K562 (cell line): ENCODE measurements around the gene DPH2. TPM values are rescaled to one million over a fixed set of nuclear protein-coding genes. Genes with fewer than 3 reads are reported as not detected.

Source experiments
- CBFA2T3 ChIP-seq: fragments of 450-650 bp; IDR thresholded peaks from 2 replicates; pipeline ENCODE4 v1.6.1; 2017
- EGR1 ChIP-seq: fragments of 450-650 bp; conservative IDR thresholded peaks from 2 replicates; pipeline ENCODE4 v1.6.1; 2017; ENCODE audit warnings: mild to moderate bottlenecking
- HDAC1 ChIP-seq, 2 experiments: fragments of 450-650 bp; IDR thresholded peaks; 2 replicates each; pipeline ENCODE4 v1.6.1; 2016 to 2017; ENCODE audit warnings: inconsistent platforms in 1 of 2, mild to moderate bottlenecking in 1 of 2, moderate library complexity in 1 of 2
- KLF16 ChIP-seq: IDR thresholded peaks from 2 replicates; pipeline ENCODE4 v1.6.1; 2016; ENCODE audit warnings: antibody characterized with exemption
- NEUROD1 ChIP-seq: fragments of 150-350 bp; IDR thresholded peaks from 2 replicates; pipeline ENCODE4 v1.6.1; 2014; ENCODE audit warnings: borderline replicate concordance, low read length, low read depth; ENCODE audit not compliant: partially characterized antibody
- SMARCA4 ChIP-seq: fragments of 450-650 bp; IDR thresholded peaks from 2 replicates; pipeline ENCODE4 v1.6.1; 2016
- SMARCB1 ChIP-seq: IDR thresholded peaks from 2 replicates; pipeline ENCODE4 v1.6.1; 2011; ENCODE audit warnings: improper control_type of control experiment, low read depth; ENCODE audit not compliant: insufficient read length
- TAL1 ChIP-seq: fragments of 450-650 bp; IDR thresholded peaks from 2 replicates; pipeline ENCODE4 v1.6.1; 2016; ENCODE audit warnings: mild to moderate bottlenecking
- TEAD4 ChIP-seq, 2 experiments: sonication (generic) in 1 of 2; formaldehyde crosslinking in 1 of 2; IDR thresholded peaks; 2 replicates each; pipeline versions ENCODE4 v1.6.1 to v1.8.0; 2012 to 2022; ENCODE audit warnings: borderline replicate concordance in 1 of 2, inconsistent platforms in 1 of 2, low read length in 1 of 2, mild to moderate bottlenecking in 1 of 2, missing genetic modification reagents in 1 of 2
- TFAM ChIP-seq: fragments of 250-450 bp; sonication (Bioruptor Pico); conservative IDR thresholded peaks from 2 replicates; pipeline ENCODE4 v1.5.0; 2021; ENCODE audit warnings: mild to moderate bottlenecking, moderate library complexity
- YY1 ChIP-seq, 3 experiments: IDR thresholded peaks; 2 replicates each; pipeline ENCODE4 v1.6.1; 2011; ENCODE audit warnings: low read length in 2 of 3, mild to moderate bottlenecking in 2 of 3, moderate library complexity in 2 of 3, borderline replicate concordance in 1 of 3, control low read depth in 1 of 3, low read depth in 1 of 3; ENCODE audit not compliant: insufficient read depth in 3 of 3, insufficient replicate concordance in 2 of 3, control insufficient read depth in 1 of 3, insufficient read length in 1 of 3; ENCODE audit errors: extremely low read depth in 1 of 3
- ZNF224 ChIP-seq: sonication (generic); formaldehyde crosslinking; IDR thresholded peaks from 2 replicates; pipeline ENCODE4 v1.8.0; 2022; ENCODE audit warnings: mild to moderate bottlenecking, missing genetic modification reagents
- polyA plus RNA-seq, 8 experiments: library from polyadenylated mRNA; depleted of rRNA in 4 of 8; stranded (reverse) in 5 of 8; unstranded in 3 of 8; fragments of >200 nt; fragmentation: Nextera tagmentation in 2 of 8; fragmentation: Illumina TruSeq in 1 of 8; extraction: Ambion mirVana in 2 of 8; extraction: Trizol in 1 of 8; gene quantifications; 2 replicates each; pipeline versions ENCODE4 v1.2.1 to v1.2.3, GENCODE V29; 2011 to 2014; ENCODE audit warnings: inconsistent platforms in 1 of 8, missing spikeins in 1 of 8
- total RNA-seq, 7 experiments: library from RNA; depleted of rRNA in 6 of 7; stranded (reverse); fragments of >200 nt in 6 of 7; fragmentation: Illumina TruSeq in 2 of 7; extraction: Trizol in 2 of 7; gene quantifications; 2 replicates each; pipeline versions ENCODE4 v1.2.1 to v1.2.3, GENCODE V29; 2011 to 2021; ENCODE audit warnings: low replicate concordance in 1 of 7
- TF ChIP-seq, protein P1 (sequence below): fragments of 250-450 bp; sonication (Bioruptor Pico); IDR thresholded peaks from 2 replicates; pipeline ENCODE4 v1.5.1; 2021; ENCODE audit warnings: mild to moderate bottlenecking
- TF ChIP-seq, protein P2 (sequence below): fragments of 450-650 bp; IDR thresholded peaks from one replicate; pipeline ENCODE4 v1.6.1; 2018; ENCODE audit warnings: mild to moderate bottlenecking, moderate library complexity; ENCODE audit not compliant: partially characterized antibody
- TF ChIP-seq, protein P3 (sequence below): fragments of 250-450 bp; sonication (Bioruptor Pico); IDR thresholded peaks from 2 replicates; pipeline ENCODE4 v1.4.0; 2020

Gene DPH2
- total and polyA plus RNA-seq, 9 of the 15 experiments (the other 6 are each of a cell fraction or from before 2014, with no cell fraction given), result 17.9 to 94.1 (median 68.1) TPM

DNA sequence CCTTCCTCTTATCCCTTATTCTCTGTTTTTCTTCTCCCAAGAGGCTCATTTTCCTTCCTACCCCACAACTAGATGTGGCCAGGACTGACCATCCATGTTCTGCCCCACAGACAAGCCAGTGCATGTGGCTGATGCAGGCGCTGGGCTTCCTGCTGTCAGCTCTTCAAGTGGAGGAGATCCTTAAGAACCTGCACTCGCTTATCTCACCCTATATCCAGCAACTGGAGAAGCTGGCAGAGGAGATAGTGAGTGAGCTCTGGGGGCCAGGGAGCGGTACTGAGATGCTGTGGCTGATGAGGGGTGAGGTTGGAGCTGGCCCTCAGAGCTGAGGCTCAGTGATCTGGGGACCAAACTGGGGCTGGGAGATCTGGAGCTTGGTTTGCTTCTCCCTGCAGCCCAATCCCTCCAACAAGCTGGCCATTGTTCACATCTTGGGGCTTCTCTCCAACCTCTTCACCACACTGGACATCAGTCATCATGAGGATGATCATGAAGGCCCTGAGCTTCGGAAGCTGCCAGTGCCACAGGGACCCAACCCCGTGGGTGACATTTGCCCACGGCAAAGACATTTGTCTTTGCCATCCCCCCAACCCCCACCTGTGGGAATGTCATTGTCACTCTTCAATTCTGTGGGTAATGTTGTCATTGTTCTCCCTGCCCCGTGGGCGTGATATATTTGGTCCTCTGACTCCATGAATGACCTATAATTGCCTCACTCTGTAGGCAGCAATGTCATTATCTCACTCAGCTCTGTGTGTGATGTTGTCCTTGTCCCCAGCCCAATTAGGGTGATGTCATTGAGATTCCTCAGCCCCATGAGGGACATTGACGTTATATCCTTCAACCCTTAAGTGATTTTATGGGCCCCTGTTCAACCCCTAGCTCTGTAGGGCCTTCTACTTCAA, 11.2 kb upstream of the DPH2 start (continued):
- TF ChIP-seq, protein P1, sequence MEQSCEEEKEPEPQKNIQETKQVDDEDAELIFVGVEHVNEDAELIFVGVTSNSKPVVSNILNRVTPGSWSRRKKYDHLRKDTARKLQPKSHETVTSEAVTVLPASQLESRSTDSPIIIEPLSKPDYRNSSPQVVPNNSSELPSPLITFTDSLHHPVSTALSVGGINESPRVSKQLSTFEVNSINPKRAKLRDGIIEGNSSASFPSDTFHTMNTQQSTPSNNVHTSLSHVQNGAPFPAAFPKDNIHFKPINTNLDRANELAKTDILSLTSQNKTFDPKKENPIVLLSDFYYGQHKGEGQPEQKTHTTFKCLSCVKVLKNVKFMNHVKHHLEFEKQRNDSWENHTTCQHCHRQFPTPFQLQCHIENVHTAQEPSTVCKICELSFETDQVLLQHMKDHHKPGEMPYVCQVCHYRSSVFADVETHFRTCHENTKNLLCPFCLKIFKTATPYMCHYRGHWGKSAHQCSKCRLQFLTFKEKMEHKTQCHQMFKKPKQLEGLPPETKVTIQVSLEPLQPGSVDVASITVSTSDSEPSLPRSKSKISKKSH (CRISPR knock-in tag), result no peak
- TF ChIP-seq, protein P2, sequence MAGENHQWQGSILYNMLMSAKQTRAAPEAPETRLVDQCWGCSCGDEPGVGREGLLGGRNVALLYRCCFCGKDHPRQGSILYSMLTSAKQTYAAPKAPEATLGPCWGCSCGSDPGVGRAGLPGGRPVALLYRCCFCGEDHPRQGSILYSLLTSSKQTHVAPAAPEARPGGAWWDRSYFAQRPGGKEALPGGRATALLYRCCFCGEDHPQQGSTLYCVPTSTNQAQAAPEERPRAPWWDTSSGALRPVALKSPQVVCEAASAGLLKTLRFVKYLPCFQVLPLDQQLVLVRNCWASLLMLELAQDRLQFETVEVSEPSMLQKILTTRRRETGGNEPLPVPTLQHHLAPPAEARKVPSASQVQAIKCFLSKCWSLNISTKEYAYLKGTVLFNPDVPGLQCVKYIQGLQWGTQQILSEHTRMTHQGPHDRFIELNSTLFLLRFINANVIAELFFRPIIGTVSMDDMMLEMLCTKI, result no peak
- TF ChIP-seq TFAM (CRISPR knock-in tag), result no peak
- TF ChIP-seq, protein P3, sequence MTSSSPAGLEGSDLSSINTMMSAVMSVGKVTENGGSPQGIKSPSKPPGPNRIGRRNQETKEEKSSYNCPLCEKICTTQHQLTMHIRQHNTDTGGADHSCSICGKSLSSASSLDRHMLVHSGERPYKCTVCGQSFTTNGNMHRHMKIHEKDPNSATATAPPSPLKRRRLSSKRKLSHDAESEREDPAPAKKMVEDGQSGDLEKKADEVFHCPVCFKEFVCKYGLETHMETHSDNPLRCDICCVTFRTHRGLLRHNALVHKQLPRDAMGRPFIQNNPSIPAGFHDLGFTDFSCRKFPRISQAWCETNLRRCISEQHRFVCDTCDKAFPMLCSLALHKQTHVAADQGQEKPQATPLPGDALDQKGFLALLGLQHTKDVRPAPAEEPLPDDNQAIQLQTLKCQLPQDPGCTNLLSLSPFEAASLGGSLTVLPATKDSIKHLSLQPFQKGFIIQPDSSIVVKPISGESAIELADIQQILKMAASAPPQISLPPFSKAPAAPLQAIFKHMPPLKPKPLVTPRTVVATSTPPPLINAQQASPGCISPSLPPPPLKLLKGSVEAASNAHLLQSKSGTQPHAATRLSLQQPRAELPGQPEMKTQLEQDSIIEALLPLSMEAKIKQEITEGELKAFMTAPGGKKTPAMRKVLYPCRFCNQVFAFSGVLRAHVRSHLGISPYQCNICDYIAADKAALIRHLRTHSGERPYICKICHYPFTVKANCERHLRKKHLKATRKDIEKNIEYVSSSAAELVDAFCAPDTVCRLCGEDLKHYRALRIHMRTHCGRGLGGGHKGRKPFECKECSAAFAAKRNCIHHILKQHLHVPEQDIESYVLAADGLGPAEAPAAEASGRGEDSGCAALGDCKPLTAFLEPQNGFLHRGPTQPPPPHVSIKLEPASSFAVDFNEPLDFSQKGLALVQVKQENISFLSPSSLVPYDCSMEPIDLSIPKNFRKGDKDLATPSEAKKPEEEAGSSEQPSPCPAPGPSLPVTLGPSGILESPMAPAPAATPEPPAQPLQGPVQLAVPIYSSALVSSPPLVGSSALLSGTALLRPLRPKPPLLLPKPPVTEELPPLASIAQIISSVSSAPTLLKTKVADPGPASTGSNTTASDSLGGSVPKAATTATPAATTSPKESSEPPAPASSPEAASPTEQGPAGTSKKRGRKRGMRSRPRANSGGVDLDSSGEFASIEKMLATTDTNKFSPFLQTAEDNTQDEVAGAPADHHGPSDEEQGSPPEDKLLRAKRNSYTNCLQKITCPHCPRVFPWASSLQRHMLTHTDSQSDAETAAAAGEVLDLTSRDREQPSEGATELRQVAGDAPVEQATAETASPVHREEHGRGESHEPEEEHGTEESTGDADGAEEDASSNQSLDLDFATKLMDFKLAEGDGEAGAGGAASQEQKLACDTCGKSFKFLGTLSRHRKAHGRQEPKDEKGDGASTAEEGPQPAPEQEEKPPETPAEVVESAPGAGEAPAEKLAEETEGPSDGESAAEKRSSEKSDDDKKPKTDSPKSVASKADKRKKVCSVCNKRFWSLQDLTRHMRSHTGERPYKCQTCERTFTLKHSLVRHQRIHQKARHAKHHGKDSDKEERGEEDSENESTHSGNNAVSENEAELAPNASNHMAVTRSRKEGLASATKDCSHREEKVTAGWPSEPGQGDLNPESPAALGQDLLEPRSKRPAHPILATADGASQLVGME, result peak; percentile 70; the same call in 1 of the 2 replicates
- peak; percentile 81 for TF ChIP-seq CBFA2T3
- no peak for TF ChIP-seq ZNF224 (CRISPR knock-in tag)
- peak; percentile 77 for TF ChIP-seq TAL1
- no peak for TF ChIP-seq HDAC1 (IDR thresholded peaks at IDR 0.05)
- no peak for TF ChIP-seq SMARCB1
- peak; percentile 42; the same call in 1 of the 2 replicates for TF ChIP-seq KLF16
- TF ChIP-seq YY1 (IDR thresholded peaks at IDR 0.05; ENCODE audit: borderline replicate concordance in 1 of 3, control insufficient read depth in 1 of 3, extremely low read depth in 1 of 3, insufficient read depth in 3 of 3, insufficient read length in 1 of 3, insufficient replicate concordance in 2 of 3, low read depth in 1 of 3, low read length in 2 of 3), result no peak
- peak; percentile 77 for TF ChIP-seq TEAD4 (IDR thresholded peaks at IDR 0.05; ENCODE audit: low read length)
- no peak for TF ChIP-seq TEAD4 (CRISPR knock-in tag; IDR thresholded peaks at IDR 0.05; ENCODE audit: borderline replicate concordance)
- TF ChIP-seq SMARCA4, result peak; percentile 40; the same call in 1 of the 2 replicates
- TF ChIP-seq NEUROD1, result peak; percentile 21
- TF ChIP-seq EGR1, result 0 out of 2 replicates have a peak, but pooled peaks have one; percentile 24
